Panc1 (cell line): ENCODE data around the gene IL1RAPL1. TPM values are rescaled to one million over a fixed set of nuclear protein-coding genes. Genes with fewer than 3 reads are reported as not detected.

Experiments
- ATAC-seq: fragments of 200-7000 bp; cut with Tn5 transposase; 2 replicates; pipeline ENCODE4 v1.9.1; 2020; ENCODE audit warnings: mild to moderate bottlenecking, moderate library complexity
- BruUV-seq: library from RNA; stranded (reverse); fragments of 400-500 nt; replicated peaks from 2 replicates; lab custom pipeline; 2021; lab: Mats Ljungman, UMichigan
- CTCF ChIA-PET: fragments of 300-600 bp; sonication (Branson Sonifier 250); formaldehyde crosslinking; loops from one replicate; lab custom pipeline; 2022; ENCODE audit warnings: antibody characterized with exemption; lab: Charles Lee
- POLR2A ChIA-PET: fragments of 300-600 bp; sonication (Branson Sonifier 250); formaldehyde crosslinking; loops from one replicate; lab custom pipeline; 2022; ENCODE audit warnings: antibody characterized with exemption; lab: Charles Lee
- DNase-seq: peaks from one replicate; pipeline ENCODE4 v3.0.0-alpha.2; 2010; ENCODE audit warnings: low read depth, low spot score
- H3K27ac ChIP-seq: 2 replicates; pipeline ENCODE4 v1.5.1; 2011; ENCODE audit warnings: mild to moderate bottlenecking, low read length, inconsistent platforms
- H3K27me3 ChIP-seq: fragments of 200-500 bp; sonication (Bioruptor generic); 2 replicates; pipeline ENCODE4 v1.6.0; 2014; ENCODE audit warnings: low read length, inconsistent platforms; ENCODE audit not compliant: control insufficient read depth, insufficient read depth
- H3K36me3 ChIP-seq: fragments of 200-500 bp; sonication (Bioruptor generic); 2 replicates; pipeline ENCODE4 v1.5.1; 2014; ENCODE audit warnings: inconsistent platforms, mild to moderate bottlenecking, low read length, moderate library complexity; ENCODE audit not compliant: control insufficient read depth, insufficient read depth
- H3K4me1 ChIP-seq: 2 replicates; pipeline ENCODE4 v1.5.1; 2011; ENCODE audit warnings: inconsistent platforms, mild to moderate bottlenecking, low read length, moderate library complexity; ENCODE audit not compliant: control insufficient read depth, insufficient read depth
- H3K4me3 ChIP-seq, 2 experiments: 2 replicates each; pipeline ENCODE4 v1.5.1; 2011 to 2012; ENCODE audit warnings: low read depth in 2 of 2, low read length in 2 of 2, mild to moderate bottlenecking in 2 of 2, inconsistent platforms in 1 of 2, moderate library complexity in 1 of 2
- H3K9me3 ChIP-seq: fragments of 200-500 bp; sonication (Bioruptor generic); 2 replicates; pipeline ENCODE4 v1.5.1; 2014; ENCODE audit warnings: low read depth, mild to moderate bottlenecking, inconsistent platforms, low read length, moderate library complexity; ENCODE audit not compliant: control insufficient read depth, insufficient read depth
- CTCF ChIP-seq: fragments of 450-650 bp; IDR thresholded peaks from 2 replicates; pipeline ENCODE4 v1.5.1; 2017; ENCODE audit warnings: mild to moderate bottlenecking
- POLR2AphosphoS5 ChIP-seq: IDR thresholded peaks from 2 replicates; pipeline ENCODE4 v1.6.1; 2012; ENCODE audit warnings: mild to moderate bottlenecking, low read depth, low read length, moderate library complexity
- REST ChIP-seq, 2 experiments: IDR thresholded peaks; 2 replicates each; pipeline ENCODE4 v1.6.1; 2011 to 2012; ENCODE audit warnings: low read depth in 2 of 2, control low read depth in 1 of 2, low read length in 1 of 2, mild to moderate bottlenecking in 1 of 2, moderate library complexity in 1 of 2; ENCODE audit not compliant: insufficient read depth in 1 of 2
- SIN3A ChIP-seq: IDR thresholded peaks from 2 replicates; pipeline ENCODE4 v1.6.1; 2012; ENCODE audit warnings: low read depth, mild to moderate bottlenecking, low read length, moderate library complexity, borderline replicate concordance; ENCODE audit not compliant: insufficient read depth
- TCF7L2 ChIP-seq: IDR thresholded peaks from 2 replicates; pipeline ENCODE4 v1.6.1; 2011; ENCODE audit warnings: mild to moderate bottlenecking, low read depth, low read length, inconsistent platforms
- in situ Hi-C: cut with HindIII; loops from 2 replicates; pipeline ENCODE4 v1.10.0; 2016; ENCODE audit warnings: low sequenced_read_pairs, low pct_unique_long_range_greater_than_20kb
- intact Hi-C: fragments of 100-400 bp; cut with micrococcal nuclease; formaldehyde crosslinking; loops from one replicate; pipeline ENCODE4 v1.10.0; 2022; ENCODE audit not compliant: unreplicated experiment
- total RNA-seq: library from RNA; stranded (reverse); gene quantifications from one replicate; pipeline ENCODE4 v1.2.1, GENCODE V29; 2021; ENCODE audit not compliant: unreplicated experiment

The IL1RAPL1 gene
- total RNA-seq, 1 experiment from 2014 or later = 0.59 TPM

GRCh38 chrX:29376584-29376983 lies 789.3 kb downstream of the IL1RAPL1 start:
- POLR2A ChIA-PET = no interaction called here
- BruUV-seq = no TSS peak
- no peak for TF ChIP-seq POLR2AphosphoS5
- TF ChIP-seq REST (IDR thresholded peaks at IDR 0.05; ENCODE audit: insufficient read depth in 1 of 2, low read depth in 2 of 2, low read length in 1 of 2) = no peak
- TF ChIP-seq CTCF = no peak
- no peak for TF ChIP-seq SIN3A
- TF ChIP-seq TCF7L2 = no peak
- no peak overlapping the region for H3K27ac ChIP-seq
- DNase-seq (no peak), ATAC-seq (no peak)
- H3K4me3 ChIP-seq = no peak overlapping the region
- no peaks in the 10 kb centered on the region for H3K27me3 ChIP-seq
- CTCF ChIA-PET = no interaction called here
- no peaks in the 10 kb centered on the region for H3K36me3 ChIP-seq
- intact Hi-C loops = no loop called here
- in situ Hi-C loops = no loop called here
- H3K9me3 ChIP-seq = no peaks in the 10 kb centered on the region
- H3K4me1 ChIP-seq = no peaks in the 10 kb centered on the region

GRCh38 chrX:29382811-29383210 lies 795.6 kb downstream of the IL1RAPL1 start:
- TF ChIP-seq CTCF = no peak
- no peak for TF ChIP-seq SIN3A
- TF ChIP-seq REST (IDR thresholded peaks at IDR 0.05; ENCODE audit: insufficient read depth in 1 of 2, low read depth in 2 of 2, low read length in 1 of 2) = no peak
- no peak for TF ChIP-seq TCF7L2
- TF ChIP-seq POLR2AphosphoS5 = no peak
- in situ Hi-C loops = no loop called here

More at GRCh38 chrX:29382811-29383210, 795.6 kb downstream of the IL1RAPL1 start:
- intact Hi-C loops = no loop called here
- Histone ChIP-seq H3K27me3 (no peaks in the 10 kb centered on the region), H3K4me3 (no peak overlapping the region), H3K9me3 (no peaks in the 10 kb centered on the region), H3K27ac (no peak overlapping the region), H3K36me3 (no peaks in the 10 kb centered on the region), H3K4me1 (no peaks in the 10 kb centered on the region)
- POLR2A ChIA-PET = no interaction called here
- ATAC-seq (no peak), DNase-seq (no peak)
- no TSS peak for BruUV-seq
- CTCF ChIA-PET = no interaction called here
